ENCODE measurements around the gene GEMIN8. TPM values are rescaled to one million over a fixed set of nuclear protein-coding genes. Genes with fewer than 3 reads are reported as not detected.

GEMIN8 gene
- total and polyA plus RNA-seq, 2 donors from 2014 or later = 25.4 to 30.0 TPM

- FAIRE-seq (no peak), DNase-seq (peak in 2 of 5 donors; percentile 21 to 27)
- Histone ChIP-seq H3K27ac (ENCODE audit: low read depth in 2 of 2, low read length in 2 of 2) (no peak overlapping the region), H3K36me3 (ENCODE audit: control insufficient read depth in 2 of 3, insufficient read depth in 3 of 3, low read length in 3 of 3) (no peaks in the 10 kb centered on the region), H3K9me3 (ENCODE audit: control insufficient read depth in 2 of 3, insufficient read depth in 1 of 3, low read length in 3 of 3) (no peaks in the 10 kb centered on the region), H3K9ac (ENCODE audit: low read length in 3 of 3) (no peak overlapping the region), H3K4me3 (ENCODE audit: low read length in 3 of 3) (no peak overlapping the region), H3K27me3 (ENCODE audit: control insufficient read depth, insufficient read depth, low read length) (peaks cover 8% of the 10 kb centered on the region), H3K4me1 (ENCODE audit: control insufficient read depth in 2 of 3, insufficient read depth in 2 of 3, low read depth in 1 of 3, low read length in 3 of 3) (no peaks in the 10 kb centered on the region)
- intact Hi-C loops (cut with DNase I) = no loop called here
- no peak for TF ChIP-seq CTCF (IDR thresholded peaks at IDR 0.05; ENCODE audit: borderline replicate concordance, extremely low read depth, insufficient read depth)
Measured at GRCh38 chrX:14073071-14073470, 43.4 kb upstream of the GEMIN8 start.

- FAIRE-seq (no peak), DNase-seq (peak in 1 of 5 donors; percentile 55)
- H3K4me1 ChIP-seq (ENCODE audit: control insufficient read depth in 2 of 3, insufficient read depth in 2 of 3, low read depth in 1 of 3, low read length in 3 of 3) = no peaks in the 10 kb centered on the region
- no peak overlapping the region for H3K9ac ChIP-seq (ENCODE audit: low read length in 3 of 3)
- intact Hi-C loops (cut with DNase I) = no loop called here
- no peaks in the 10 kb centered on the region for H3K9me3 ChIP-seq (ENCODE audit: control insufficient read depth in 2 of 3, insufficient read depth in 1 of 3, low read length in 3 of 3)
- H3K27ac ChIP-seq (ENCODE audit: low read depth in 2 of 2, low read length in 2 of 2) = no peak overlapping the region
- no peak for TF ChIP-seq CTCF (IDR thresholded peaks at IDR 0.05; ENCODE audit: borderline replicate concordance, extremely low read depth, insufficient read depth)
- H3K4me3 ChIP-seq (ENCODE audit: low read length in 3 of 3) = no peak overlapping the region
- no peaks in the 10 kb centered on the region for H3K36me3 ChIP-seq (ENCODE audit: control insufficient read depth in 2 of 3, insufficient read depth in 3 of 3, low read length in 3 of 3)
- H3K27me3 ChIP-seq (ENCODE audit: control insufficient read depth, insufficient read depth, low read length) = peaks cover 7% of the 10 kb centered on the region
Measured at GRCh38 chrX:14065800-14066199, 36.1 kb upstream of the GEMIN8 start.

GRCh38 chrX:14064626-14065432 is 35.1 kb upstream of the GEMIN8 start:
- intact Hi-C loops (cut with DNase I) = no loop called here
- H3K36me3 ChIP-seq (ENCODE audit: control insufficient read depth in 2 of 3, insufficient read depth in 3 of 3, low read length in 3 of 3) = no peaks in the 10 kb centered on the region
- DNase-seq (no peak), FAIRE-seq (no peak)
- no peak overlapping the region for H3K9ac ChIP-seq (ENCODE audit: low read length in 3 of 3)
- no peaks in the 10 kb centered on the region for H3K9me3 ChIP-seq (ENCODE audit: control insufficient read depth in 2 of 3, insufficient read depth in 1 of 3, low read length in 3 of 3)
- peaks cover 12% of the 10 kb centered on the region for H3K27me3 ChIP-seq (ENCODE audit: control insufficient read depth, insufficient read depth, low read length)
- H3K27ac ChIP-seq (ENCODE audit: low read depth in 2 of 2, low read length in 2 of 2) = no peak overlapping the region
- TF ChIP-seq CTCF (IDR thresholded peaks at IDR 0.05; ENCODE audit: borderline replicate concordance, extremely low read depth, insufficient read depth) = no peak
- H3K4me3 ChIP-seq (ENCODE audit: low read length in 3 of 3) = no peak overlapping the region
- H3K4me1 ChIP-seq (ENCODE audit: control insufficient read depth in 2 of 3, insufficient read depth in 2 of 3, low read depth in 1 of 3, low read length in 3 of 3) = no peaks in the 10 kb centered on the region
